ENCODE results near the gene TBC1D14. TPM values are rescaled to one million over a fixed set of nuclear protein-coding genes. Genes with fewer than 3 reads are reported as not detected.
A peak's percentile ranks its signal among the peaks of the same experiment; 100 is the strongest.

Gene TBC1D14
- total RNA-seq, 1 donor = 39.4 TPM

GRCh38 chr4:6884341-6884870, 25.2 kb upstream of the TBC1D14 start:
- no peaks in the 10 kb centered on the region for H3K27me3 ChIP-seq (ENCODE audit: insufficient read depth, low read length)
- peak; percentile 54 for DNase-seq (ENCODE audit: insufficient read length, low spot score, missing footprints)

GRCh38 chr4:6885953-6886557, 23.6 kb upstream of the TBC1D14 start:
- H3K4me2 ChIP-seq (ENCODE audit: insufficient read depth, low read length) = peak overlapping the region; percentile 71
- peaks cover 26% of the 10 kb centered on the region for H3K4me1 ChIP-seq (ENCODE audit: insufficient read depth, low read length)
- H3K27me3 ChIP-seq (ENCODE audit: insufficient read depth, low read length) = no peaks in the 10 kb centered on the region
- peaks cover 15% of the 10 kb centered on the region for H3K36me3 ChIP-seq (ENCODE audit: insufficient read depth, low read length)
- H3K27ac ChIP-seq (ENCODE audit: low read depth, low read length) = peak overlapping the region; percentile 77
- H3K79me2 ChIP-seq (ENCODE audit: insufficient read depth, low read length) = no peaks in the 10 kb centered on the region
- peak overlapping the region; percentile 47 for H3K4me3 ChIP-seq (ENCODE audit: insufficient read depth, low read length)
- DNase-seq (ENCODE audit: insufficient read length, low spot score, missing footprints) = peak; percentile 95
- H2AFZ ChIP-seq (ENCODE audit: low read length) = peak overlapping the region; percentile 68
- no peaks in the 10 kb centered on the region for H3K9me3 ChIP-seq (ENCODE audit: low read depth, low read length)
- H4K20me1 ChIP-seq (ENCODE audit: insufficient read depth, low read length) = no peaks in the 10 kb centered on the region
- TF ChIP-seq CTCF (IDR thresholded peaks at IDR 0.05; ENCODE audit: extremely low read depth, low read depth, low read length) = peak; percentile 29

More at GRCh38 chr4:6884341-6884870, 25.2 kb upstream of the TBC1D14 start:
- Histone ChIP-seq H3K9me3 (ENCODE audit: low read depth, low read length) (no peaks in the 10 kb centered on the region), H3K27ac (ENCODE audit: low read depth, low read length) (no peak overlapping the region), H3K79me2 (ENCODE audit: insufficient read depth, low read length) (no peaks in the 10 kb centered on the region), H2AFZ (ENCODE audit: low read length) (no peak overlapping the region), H3K4me2 (ENCODE audit: insufficient read depth, low read length) (no peak overlapping the region), H3K4me1 (ENCODE audit: insufficient read depth, low read length) (peaks cover 26% of the 10 kb centered on the region), H3K36me3 (ENCODE audit: insufficient read depth, low read length) (peaks cover 26% of the 10 kb centered on the region), H4K20me1 (ENCODE audit: insufficient read depth, low read length) (no peaks in the 10 kb centered on the region), H3K4me3 (ENCODE audit: insufficient read depth, low read length) (no peak overlapping the region)
- TF ChIP-seq CTCF (IDR thresholded peaks at IDR 0.05; ENCODE audit: extremely low read depth, low read depth, low read length) = no peak

DNA sequence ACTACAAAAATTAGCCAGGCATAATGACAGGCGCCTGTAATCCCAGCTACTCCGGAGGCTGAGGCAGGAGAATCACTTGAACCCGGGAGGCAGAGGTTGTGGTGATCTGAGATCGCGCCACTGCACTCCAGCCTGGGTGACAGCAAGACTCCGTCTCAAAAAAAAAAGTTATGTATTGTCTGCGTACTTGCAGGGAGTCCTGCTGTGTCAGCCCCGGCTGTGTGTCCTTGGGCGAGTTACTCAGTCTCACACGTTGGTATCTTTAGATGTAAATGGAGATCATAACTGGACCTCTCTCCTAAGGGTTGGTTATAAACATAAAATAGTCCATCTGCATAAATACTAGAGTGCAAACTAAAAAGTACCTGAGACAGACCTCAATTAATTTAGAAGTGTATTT, 22.7 kb upstream of the TBC1D14 start:
- no peak for TF ChIP-seq CTCF (IDR thresholded peaks at IDR 0.05; ENCODE audit: extremely low read depth, low read depth, low read length)
- Histone ChIP-seq H3K27me3 (ENCODE audit: insufficient read depth, low read length) (no peaks in the 10 kb centered on the region), H3K9me3 (ENCODE audit: low read depth, low read length) (no peaks in the 10 kb centered on the region), H3K4me1 (ENCODE audit: insufficient read depth, low read length) (peaks cover 32% of the 10 kb centered on the region), H3K27ac (ENCODE audit: low read depth, low read length) (no peak overlapping the region), H3K36me3 (ENCODE audit: insufficient read depth, low read length) (peaks cover 7% of the 10 kb centered on the region), H3K79me2 (ENCODE audit: insufficient read depth, low read length) (no peaks in the 10 kb centered on the region), H3K4me3 (ENCODE audit: insufficient read depth, low read length) (no peak overlapping the region), H2AFZ (ENCODE audit: low read length) (no peak overlapping the region), H4K20me1 (ENCODE audit: insufficient read depth, low read length) (no peaks in the 10 kb centered on the region), H3K4me2 (ENCODE audit: insufficient read depth, low read length) (no peak overlapping the region)
- peak; percentile 38 for DNase-seq (ENCODE audit: insufficient read length, low spot score, missing footprints)

DNA sequence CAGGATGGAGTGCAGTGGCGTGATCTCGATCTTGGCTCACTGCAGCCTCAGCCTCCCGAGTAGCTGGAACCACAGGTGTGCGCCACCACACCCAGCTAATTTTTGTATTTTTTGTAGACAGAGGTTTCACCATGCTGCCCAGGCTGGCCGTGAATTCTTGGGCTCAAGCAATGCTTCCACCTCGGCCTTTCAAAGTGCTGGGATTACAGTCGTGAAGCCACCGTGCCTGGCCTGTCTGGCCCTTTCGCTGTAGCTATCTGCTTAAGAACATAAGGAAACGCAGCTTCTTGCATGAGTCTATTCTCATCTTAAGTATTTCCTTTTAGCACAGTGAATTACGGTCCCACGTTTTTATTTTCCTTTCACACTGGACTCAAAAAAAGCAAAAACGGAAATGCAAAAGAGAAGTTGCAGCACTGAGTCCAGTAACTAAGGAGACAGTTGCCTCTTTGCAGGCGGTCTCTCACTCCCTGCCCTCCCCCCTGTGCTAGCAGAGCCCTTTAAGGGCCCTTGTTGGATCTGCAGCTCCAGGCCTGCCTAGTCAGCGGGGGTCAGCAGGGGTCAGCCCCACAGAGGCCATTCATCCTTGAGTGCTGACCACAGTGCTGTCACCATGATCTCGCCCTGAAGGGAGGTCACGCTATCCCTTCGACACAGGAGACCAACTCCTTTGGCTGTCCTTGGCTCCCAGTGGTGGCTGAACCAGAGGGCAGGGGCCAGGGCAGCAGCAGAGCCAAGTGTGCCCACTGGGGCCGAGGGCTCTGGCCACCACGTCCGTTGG, 21.8 kb upstream of the TBC1D14 start:
- H3K4me2 ChIP-seq (ENCODE audit: insufficient read depth, low read length) = no peak overlapping the region

More for the DNA sequence above, 21.8 kb upstream of the TBC1D14 start:
- no peaks in the 10 kb centered on the region for H3K9me3 ChIP-seq (ENCODE audit: low read depth, low read length)
- no peak overlapping the region for H3K4me3 ChIP-seq (ENCODE audit: insufficient read depth, low read length)
- H3K27me3 ChIP-seq (ENCODE audit: insufficient read depth, low read length) = no peaks in the 10 kb centered on the region
- DNase-seq (ENCODE audit: insufficient read length, low spot score, missing footprints) = peak; percentile 86
- no peaks in the 10 kb centered on the region for H3K36me3 ChIP-seq (ENCODE audit: insufficient read depth, low read length)
- no peak overlapping the region for H2AFZ ChIP-seq (ENCODE audit: low read length)
- TF ChIP-seq CTCF (IDR thresholded peaks at IDR 0.05; ENCODE audit: extremely low read depth, low read depth, low read length) = no peak
- peak overlapping the region; percentile 11 for H3K27ac ChIP-seq (ENCODE audit: low read depth, low read length)
- H3K4me1 ChIP-seq (ENCODE audit: insufficient read depth, low read length) = peaks cover 41% of the 10 kb centered on the region
- H3K79me2 ChIP-seq (ENCODE audit: insufficient read depth, low read length) = no peaks in the 10 kb centered on the region
- H4K20me1 ChIP-seq (ENCODE audit: insufficient read depth, low read length) = no peaks in the 10 kb centered on the region

Measured in osteoblast (primary cell).